ENCODE measurements around the gene TNFRSF8.

DNA sequence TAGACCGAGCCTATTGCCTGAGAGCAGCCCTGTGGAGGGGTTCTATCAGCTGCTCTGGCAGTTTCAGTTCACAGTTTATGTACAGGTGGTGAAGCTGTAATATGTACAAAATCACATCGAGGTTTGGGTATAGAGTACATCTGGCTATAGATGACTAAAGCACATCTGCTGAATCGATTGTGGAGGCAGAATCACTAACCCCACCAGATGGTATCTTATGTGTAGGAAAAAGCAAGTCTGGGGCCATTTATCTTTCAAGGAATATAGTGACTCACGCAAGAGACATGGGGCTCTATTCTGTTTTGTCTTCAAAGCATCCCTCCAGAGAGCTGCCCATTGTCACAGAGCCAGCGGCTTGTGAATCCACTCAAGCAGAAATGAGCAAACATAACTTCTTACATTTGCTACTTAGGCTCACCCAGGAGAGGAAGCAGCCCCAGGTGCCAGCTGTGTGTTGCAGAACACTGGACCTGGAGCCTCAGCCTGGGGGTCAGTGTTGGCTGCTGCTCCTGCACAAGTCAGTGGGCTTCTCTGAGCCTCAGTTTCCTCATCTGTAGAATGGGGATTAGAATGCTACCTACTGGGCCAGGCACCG lies 22.5 kb upstream of the TNFRSF8 start:
- TF ChIP-seq, protein P1, sequence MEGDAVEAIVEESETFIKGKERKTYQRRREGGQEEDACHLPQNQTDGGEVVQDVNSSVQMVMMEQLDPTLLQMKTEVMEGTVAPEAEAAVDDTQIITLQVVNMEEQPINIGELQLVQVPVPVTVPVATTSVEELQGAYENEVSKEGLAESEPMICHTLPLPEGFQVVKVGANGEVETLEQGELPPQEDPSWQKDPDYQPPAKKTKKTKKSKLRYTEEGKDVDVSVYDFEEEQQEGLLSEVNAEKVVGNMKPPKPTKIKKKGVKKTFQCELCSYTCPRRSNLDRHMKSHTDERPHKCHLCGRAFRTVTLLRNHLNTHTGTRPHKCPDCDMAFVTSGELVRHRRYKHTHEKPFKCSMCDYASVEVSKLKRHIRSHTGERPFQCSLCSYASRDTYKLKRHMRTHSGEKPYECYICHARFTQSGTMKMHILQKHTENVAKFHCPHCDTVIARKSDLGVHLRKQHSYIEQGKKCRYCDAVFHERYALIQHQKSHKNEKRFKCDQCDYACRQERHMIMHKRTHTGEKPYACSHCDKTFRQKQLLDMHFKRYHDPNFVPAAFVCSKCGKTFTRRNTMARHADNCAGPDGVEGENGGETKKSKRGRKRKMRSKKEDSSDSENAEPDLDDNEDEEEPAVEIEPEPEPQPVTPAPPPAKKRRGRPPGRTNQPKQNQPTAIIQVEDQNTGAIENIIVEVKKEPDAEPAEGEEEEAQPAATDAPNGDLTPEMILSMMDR (IDR thresholded peaks at IDR 0.05) = no peak
- TF ChIP-seq POLR2A (IDR thresholded peaks at IDR 0.05) = no peak
- peak; percentile 23 for TF ChIP-seq POLR2AphosphoS5 (IDR thresholded peaks at IDR 0.05)
